Gastroesophageal sphincter (tissue), 4 donors: Measurements from ENCODE around the gene ZER1. TPM values are rescaled to one million over a fixed set of nuclear protein-coding genes. Genes with fewer than 3 reads are reported as not detected.

Source experiments
- ATAC-seq: fragments of 150-250 bp; one replicate; pipeline ENCODE4 v1.9.1; 2016; ENCODE audit warnings: mild to moderate bottlenecking, moderate library complexity
- H3K27ac ChIP-seq, 4 donors: fragments of 200-600 bp; sonication (generic) in 3 of 4; 1 replicate in 3 of 4; 2 replicates in 1 of 4; pipeline ENCODE4 v1.5.1; 2016 to 2019
- H3K27me3 ChIP-seq: fragments of 200-600 bp; sonication (generic); one replicate; pipeline ENCODE4 v1.5.1; 2019
- H3K36me3 ChIP-seq, 2 donors: fragments of 200-600 bp; sonication (generic); one replicate each; pipeline ENCODE4 v1.5.1; 2019; ENCODE audit warnings: control low read depth in 1 of 2
- H3K4me1 ChIP-seq, 3 donors: fragments of 200-600 bp; sonication (generic); 1 replicate in 2 of 3; 2 replicates in 1 of 3; pipeline ENCODE4 v1.5.1; 2016 to 2019; ENCODE audit warnings: control low read depth in 2 of 3
- H3K4me3 ChIP-seq, 2 donors: fragments of 200-600 bp; sonication (generic); one replicate each; pipeline ENCODE4 v1.5.1; 2019; ENCODE audit warnings: mild to moderate bottlenecking in 1 of 2, moderate library complexity in 1 of 2
- H3K9me3 ChIP-seq, 3 donors: fragments of 200-600 bp; sonication (generic); one replicate each; pipeline ENCODE4 v1.5.1; 2017 to 2019; ENCODE audit warnings: control low read depth in 2 of 3
- EP300 ChIP-seq: sonication (generic); formaldehyde crosslinking; IDR thresholded peaks from one replicate; pipeline ENCODE4 v1.6.1; 2017; ENCODE audit warnings: antibody characterized with exemption, mild to moderate bottlenecking
- POLR2A ChIP-seq, 2 donors: fragments of 450-650 bp; IDR thresholded peaks; one replicate each; pipeline ENCODE4 v1.6.1; 2017; ENCODE audit warnings: antibody characterized with exemption in 2 of 2, mild to moderate bottlenecking in 2 of 2, moderate library complexity in 1 of 2
- POLR2AphosphoS5 ChIP-seq: sonication (generic); formaldehyde crosslinking; IDR thresholded peaks from one replicate; pipeline ENCODE4 v1.6.1; 2017; ENCODE audit warnings: antibody characterized with exemption
- WGBS, 2 donors: methylation state at CpG; one replicate each; pipeline ENCODE4 v1.1.5; 2018; ENCODE audit warnings: low coverage in 1 of 2; 5-methylcytosine and 5-hydroxymethylcytosine counted together
- total RNA-seq, 4 donors: library from RNA; depleted of rRNA; stranded (reverse); fragments of >200 nt; gene quantifications; one replicate each; pipeline ENCODE4 v1.1.0, GENCODE V29; 2016
- TF ChIP-seq, protein P1 (sequence below), 4 experiments: fragments of 200-600 bp in 2 of 4; fragments of 450-650 bp in 2 of 4; sonication (generic) in 1 of 4; IDR thresholded peaks; one replicate each; pipeline ENCODE4 v1.5.1; 2017 to 2019; ENCODE audit warnings: antibody characterized with exemption in 4 of 4, mild to moderate bottlenecking in 2 of 4, moderate library complexity in 2 of 4

ZER1 gene
- total RNA-seq, 4 donors from 2014 or later = 55.1 to 104 (median 60.2) TPM

DNA sequence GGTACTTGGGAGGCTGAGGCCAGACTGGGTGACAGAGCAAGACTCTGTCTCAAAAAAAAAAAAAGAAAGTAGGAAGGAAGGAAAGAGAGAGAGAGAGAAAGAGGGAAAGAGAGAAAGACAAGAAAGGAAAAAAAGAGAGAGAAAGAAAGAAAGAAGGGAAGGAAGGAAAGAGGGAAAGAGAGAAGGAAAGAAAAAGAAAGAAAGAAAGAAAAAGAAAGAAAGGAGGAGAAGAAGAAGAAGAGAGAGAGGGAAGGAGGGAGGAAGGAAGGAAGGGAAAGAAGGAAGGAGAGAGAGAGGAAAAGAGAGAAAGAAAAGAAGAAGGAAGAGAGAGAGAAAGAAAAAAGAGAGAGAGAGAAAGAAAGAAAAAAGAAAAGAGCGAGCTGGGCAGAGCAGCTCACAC is 3.1 kb upstream of the ZER1 start:
- ATAC-seq = no peak
- no peaks in the 10 kb centered on the region for H3K27me3 ChIP-seq
- no peak overlapping the region for H3K27ac ChIP-seq
- WGBS, 2 donors = 75 to 83% methylated on average over 1 of the region's 1 CpG
- TF ChIP-seq EP300 (no peak), POLR2AphosphoS5 (no peak), POLR2A (IDR thresholded peaks at IDR 0.05) (no peak)
- TF ChIP-seq, protein P1, sequence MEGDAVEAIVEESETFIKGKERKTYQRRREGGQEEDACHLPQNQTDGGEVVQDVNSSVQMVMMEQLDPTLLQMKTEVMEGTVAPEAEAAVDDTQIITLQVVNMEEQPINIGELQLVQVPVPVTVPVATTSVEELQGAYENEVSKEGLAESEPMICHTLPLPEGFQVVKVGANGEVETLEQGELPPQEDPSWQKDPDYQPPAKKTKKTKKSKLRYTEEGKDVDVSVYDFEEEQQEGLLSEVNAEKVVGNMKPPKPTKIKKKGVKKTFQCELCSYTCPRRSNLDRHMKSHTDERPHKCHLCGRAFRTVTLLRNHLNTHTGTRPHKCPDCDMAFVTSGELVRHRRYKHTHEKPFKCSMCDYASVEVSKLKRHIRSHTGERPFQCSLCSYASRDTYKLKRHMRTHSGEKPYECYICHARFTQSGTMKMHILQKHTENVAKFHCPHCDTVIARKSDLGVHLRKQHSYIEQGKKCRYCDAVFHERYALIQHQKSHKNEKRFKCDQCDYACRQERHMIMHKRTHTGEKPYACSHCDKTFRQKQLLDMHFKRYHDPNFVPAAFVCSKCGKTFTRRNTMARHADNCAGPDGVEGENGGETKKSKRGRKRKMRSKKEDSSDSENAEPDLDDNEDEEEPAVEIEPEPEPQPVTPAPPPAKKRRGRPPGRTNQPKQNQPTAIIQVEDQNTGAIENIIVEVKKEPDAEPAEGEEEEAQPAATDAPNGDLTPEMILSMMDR (IDR thresholded peaks at IDR 0.05) = no peak
- no peak overlapping the region for H3K4me3 ChIP-seq
- no peaks in the 10 kb centered on the region for H3K36me3 ChIP-seq
- H3K9me3 ChIP-seq = no peaks in the 10 kb centered on the region
- peaks cover 0 to 18% (median 11%) of the 10 kb centered on the region in 3 donors for H3K4me1 ChIP-seq

DNA sequence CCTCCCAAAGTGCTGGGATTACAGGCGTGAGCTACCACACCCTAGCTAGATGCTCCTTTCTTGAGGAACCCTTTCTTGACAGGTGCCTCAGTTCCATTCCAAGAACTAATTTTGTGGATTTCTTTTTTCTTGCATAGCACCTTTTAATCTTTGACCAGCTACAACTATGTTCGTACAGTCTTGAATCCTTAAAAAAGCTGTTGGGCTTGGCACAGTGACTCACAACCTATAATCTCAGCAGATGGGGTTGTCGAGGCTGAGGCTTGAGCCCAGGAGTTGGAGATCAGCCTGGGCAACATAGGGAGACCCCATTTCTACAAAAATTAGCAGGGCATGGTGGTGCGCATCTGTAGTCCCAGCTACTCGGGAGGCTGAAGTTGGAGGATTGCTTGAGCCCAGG is 1.3 kb upstream of the ZER1 start:
- no peaks in the 10 kb centered on the region for H3K27me3 ChIP-seq
- ATAC-seq = no peak
- TF ChIP-seq, protein P1 (IDR thresholded peaks at IDR 0.05) = no peak
- TF ChIP-seq POLR2AphosphoS5 = no peak
- no peak for TF ChIP-seq EP300
- no peak for TF ChIP-seq POLR2A (IDR thresholded peaks at IDR 0.05)
- no peak overlapping the region for H3K4me3 ChIP-seq
- WGBS, 2 donors = 58 to 90% methylated on average over 2 of the region's 5 CpGs
- peaks cover 0 to 36% (median 11%) of the 10 kb centered on the region in 3 donors for H3K4me1 ChIP-seq
- peaks cover 0 to 4% of the 10 kb centered on the region in 2 donors for H3K36me3 ChIP-seq
- H3K27ac ChIP-seq = no peak overlapping the region
- no peaks in the 10 kb centered on the region for H3K9me3 ChIP-seq

DNA sequence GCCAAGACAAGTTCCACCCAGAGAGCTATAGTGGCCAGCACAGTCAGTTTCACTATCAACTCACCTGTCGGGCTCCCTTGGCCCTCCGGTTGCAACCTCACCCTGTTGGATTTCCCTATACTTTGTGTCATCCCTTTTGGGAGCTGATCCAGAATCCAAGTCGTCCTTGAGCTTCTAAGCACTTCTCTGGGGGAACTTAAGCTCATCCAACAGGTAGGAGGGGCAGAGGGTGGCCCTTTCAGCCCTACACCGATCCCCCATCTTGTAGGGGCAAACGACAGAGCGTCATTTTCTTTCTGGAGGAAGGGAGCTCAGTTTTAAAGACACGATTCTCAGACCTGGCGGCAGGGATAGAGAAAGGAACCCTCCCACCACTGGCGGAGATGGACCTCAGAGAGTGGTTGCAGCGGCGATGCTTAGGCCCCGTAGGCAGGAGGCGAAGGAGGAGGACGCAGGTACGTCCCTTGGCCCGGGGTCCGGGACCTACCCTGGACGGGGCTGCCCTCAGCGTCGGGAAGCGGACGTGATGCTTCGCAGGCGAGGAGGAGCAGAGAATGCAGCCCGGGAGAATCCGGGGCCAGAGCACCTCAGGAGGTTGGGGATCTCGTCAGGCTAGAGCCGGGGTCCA is 519 bp downstream of the ZER1 start:
- Histone ChIP-seq H3K4me1 (peaks cover 0 to 39% (median 11%) of the 10 kb centered on the region in 3 donors), H3K27ac (peak overlapping the region; percentile 79 to 96 (median 93)), H3K4me3 (peak overlapping the region; percentile 51 to 80), H3K27me3 (no peaks in the 10 kb centered on the region), H3K9me3 (no peaks in the 10 kb centered on the region), H3K36me3 (peaks cover 0 to 13% of the 10 kb centered on the region in 2 donors)
- WGBS, 2 donors = 0% methylated on average over 7 of the region's 28 CpGs; no CpG with 5 or more reads in 1 of the 2 donors
- TF ChIP-seq POLR2A (IDR thresholded peaks at IDR 0.05) = no peak
- TF ChIP-seq POLR2AphosphoS5 = no peak
- TF ChIP-seq, protein P1 (IDR thresholded peaks at IDR 0.05) = peak in 1 of 4 experiments; percentile 6
- peak; percentile 46 for ATAC-seq

DNA sequence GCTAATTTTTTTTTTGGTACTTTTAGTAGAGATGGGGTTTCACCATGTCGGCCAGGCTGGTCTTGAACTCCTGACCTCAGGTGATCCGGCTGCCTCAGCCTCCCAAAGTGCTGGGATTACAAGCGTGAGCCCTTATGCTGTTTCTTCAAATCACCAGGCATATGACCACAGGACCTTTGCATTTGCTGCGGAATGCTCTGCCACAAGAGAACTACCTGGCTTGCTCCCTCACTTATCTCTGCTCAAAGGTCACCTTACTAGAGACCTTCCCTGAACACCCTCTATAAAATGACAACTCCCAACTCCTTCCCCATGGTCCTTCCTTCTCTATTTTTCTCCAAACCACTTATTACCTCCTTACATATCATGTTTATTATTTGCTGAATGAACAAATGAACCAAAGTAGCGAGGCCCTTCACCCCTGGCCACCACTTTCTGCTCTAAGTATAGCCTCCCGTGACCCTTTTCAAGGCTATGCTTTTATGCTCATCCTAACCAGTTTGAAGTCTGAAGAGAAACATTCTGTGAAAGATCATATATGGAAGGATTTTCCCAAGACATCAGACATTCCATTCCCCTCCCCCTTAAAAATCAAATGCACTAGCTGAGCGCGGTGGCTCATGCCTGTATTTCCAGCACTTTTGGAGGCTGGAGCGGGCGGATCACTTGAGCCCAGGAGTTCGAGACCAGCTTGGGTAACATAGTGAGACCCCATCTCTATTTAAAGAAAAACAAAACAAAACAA is 1.3 kb downstream of the ZER1 start:
- ATAC-seq = no peak
- H3K9me3 ChIP-seq = no peaks in the 10 kb centered on the region
- 61 to 81% methylated on average over 6 to 8 of the region's 11 CpGs for WGBS, 2 donors
- H3K4me3 ChIP-seq = peak overlapping the region; percentile 51 to 80
- H3K27me3 ChIP-seq = no peaks in the 10 kb centered on the region
- peaks cover 0 to 39% (median 11%) of the 10 kb centered on the region in 3 donors for H3K4me1 ChIP-seq
- H3K27ac ChIP-seq = peak overlapping the region in 3 of 4 donors; percentile 91 to 96 (median 95)
- peaks cover 0 to 17% of the 10 kb centered on the region in 2 donors for H3K36me3 ChIP-seq
- TF ChIP-seq POLR2A (IDR thresholded peaks at IDR 0.05) (no peak), POLR2AphosphoS5 (no peak), EP300 (no peak)
- TF ChIP-seq, protein P1 (IDR thresholded peaks at IDR 0.05) = no peak
